ENCODE measurements around the gene POSTN. TPM values are rescaled to one million over a fixed set of nuclear protein-coding genes. Genes with fewer than 3 reads are reported as not detected.

POSTN gene
- total and polyA plus RNA-seq, 2 of the 8 experiments (the other 6 are each of a cell fraction or from before 2014, with no cell fraction given): 0.30 to 0.74 TPM

DNA sequence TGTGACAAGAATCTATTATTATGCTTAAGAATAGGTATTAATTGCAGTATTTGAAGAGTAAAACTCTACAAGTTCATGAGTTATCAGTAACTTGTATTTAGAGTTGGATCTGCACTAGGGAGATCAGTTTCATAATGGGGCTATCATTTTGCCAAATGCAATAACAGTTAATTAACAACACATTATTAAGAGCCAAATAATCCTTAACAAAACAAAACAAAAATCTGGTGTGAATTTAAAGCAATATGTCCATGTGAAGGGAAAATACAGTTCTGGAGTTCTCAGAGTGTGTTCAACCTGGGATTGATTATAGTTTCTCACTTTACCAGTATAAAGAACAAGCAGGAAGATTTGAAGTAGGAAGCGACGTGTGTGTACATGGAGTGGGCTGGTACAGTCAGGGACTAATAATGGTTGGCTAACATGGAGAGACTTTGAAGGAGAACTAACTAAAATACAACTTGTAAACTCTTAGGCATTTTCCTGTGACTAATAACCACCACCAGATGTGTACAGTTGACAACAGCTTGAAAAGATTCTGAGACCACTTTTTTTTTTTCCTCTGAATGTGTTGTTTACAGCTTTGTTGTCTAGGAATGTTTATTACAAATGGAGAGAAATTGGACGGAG, 58.5 kb downstream of the POSTN start:
- H3K27ac ChIP-seq (ENCODE audit: low read depth, low read length): no peak overlapping the region
- 84% methylated on average over 3 of the region's 3 CpGs; no CpG with 5 or more reads in 1 of the 2 experiments for WGBS, 2 experiments (ENCODE audit: extremely low coverage in 1 of 2, insufficient coverage in 1 of 2, insufficient read length in 1 of 2, insufficient replicate concordance in 2 of 2, low coverage in 1 of 2, low lambda C conversion rate in 2 of 2, missing lambda C conversion rate in 1 of 2)
- no peak overlapping the region for H3K23ac ChIP-seq (ENCODE audit: insufficient read length)
- H2AFZ ChIP-seq (ENCODE audit: low read length): no peak overlapping the region; the same call in 1 of the 2 replicates
- H3K56ac ChIP-seq (replicated peaks; ENCODE audit: insufficient read length, low read depth, low read length): no peak overlapping the region
- H2BK15ac ChIP-seq (ENCODE audit: low read length): no peak overlapping the region
- H4K20me1 ChIP-seq (replicated peaks in 1 of 2; ENCODE audit: control insufficient read depth in 1 of 2, insufficient read depth in 2 of 2, low read length in 2 of 2): no peaks in the 10 kb centered on the region
- no peak overlapping the region for H3K18ac ChIP-seq (ENCODE audit: extremely low read depth, low read length)
- no peak overlapping the region for H3K4ac ChIP-seq (replicated peaks; ENCODE audit: insufficient read length, low read depth, low read length)
- no peak overlapping the region for H3K4me3 ChIP-seq (ENCODE audit: extremely low read depth in 1 of 4, insufficient read depth in 2 of 4, low read depth in 3 of 4, low read length in 4 of 4)
- ChIA-PET CTCF (ENCODE audit: partially characterized antibody) (no interaction called here), POLR2A (ENCODE audit: partially characterized antibody) (no interaction called here)
- FAIRE-seq (no peak), DNase-seq (ENCODE audit: low read depth in 1 of 2, low spot score in 2 of 2) (no peak)
- no peak overlapping the region for H4K8ac ChIP-seq (ENCODE audit: extremely low read depth, insufficient read depth, low read length)
- no peak overlapping the region for H4K5ac ChIP-seq (ENCODE audit: insufficient read length, low read depth, low read length)
- no peaks in the 10 kb centered on the region for H3K27me3 ChIP-seq (replicated peaks in 1 of 4; ENCODE audit: control insufficient read depth in 3 of 4, extremely low read depth in 1 of 4, insufficient read depth in 3 of 4, low read length in 3 of 4)
- H3K36me3 ChIP-seq (ENCODE audit: control insufficient read depth in 2 of 4, insufficient read depth in 4 of 4, low read length in 3 of 4): no peaks in the 10 kb centered on the region
- no peak overlapping the region for H3K14ac ChIP-seq (ENCODE audit: insufficient read length)
- H4K91ac ChIP-seq (replicated peaks; ENCODE audit: insufficient read length, low read length): no peak overlapping the region
- no peak overlapping the region for H2BK120ac ChIP-seq (replicated peaks; ENCODE audit: low read depth, low read length)
- no peak overlapping the region for H3K4me2 ChIP-seq (ENCODE audit: insufficient read depth in 1 of 2, low read depth in 2 of 2, low read length in 2 of 2)
- no peaks in the 10 kb centered on the region for H3K79me2 ChIP-seq (ENCODE audit: control insufficient read depth in 1 of 2, insufficient read depth in 2 of 2, low read length in 2 of 2)
- H3K9me3 ChIP-seq (ENCODE audit: insufficient read depth in 2 of 2, low read depth in 1 of 2, low read length in 1 of 2): no peaks in the 10 kb centered on the region
- no peak overlapping the region for H2BK12ac ChIP-seq (ENCODE audit: low read depth, low read length)
- no peaks in the 10 kb centered on the region for H3K23me2 ChIP-seq (ENCODE audit: low read depth, low read length)
- H3K79me1 ChIP-seq (ENCODE audit: low read depth, low read length): no peaks in the 10 kb centered on the region
- H2BK5ac ChIP-seq (ENCODE audit: low read depth, low read length): no peak overlapping the region
- H2BK20ac ChIP-seq (ENCODE audit: low read length): no peak overlapping the region
- no peaks in the 10 kb centered on the region for H3K4me1 ChIP-seq (replicated peaks in 1 of 4; ENCODE audit: control insufficient read depth in 3 of 4, insufficient read depth in 4 of 4, low read length in 3 of 4)
- H3K9ac ChIP-seq (replicated peaks in 1 of 4; ENCODE audit: extremely low read depth in 1 of 4, low read depth in 3 of 4, low read length in 3 of 4): no peak overlapping the region
- H2AK5ac ChIP-seq (ENCODE audit: low read depth, low read length): no peak overlapping the region
- no peak for TF ChIP-seq CBX5 (IDR thresholded peaks at IDR 0.05; ENCODE audit: low read depth, low read length)

All from H1 (cell line).